Left lung (tissue), 10 donors: ENCODE measurements around the gene GNAT1. TPM values are rescaled to one million over a fixed set of nuclear protein-coding genes. Genes with fewer than 3 reads are reported as not detected.
"Not testable (repeated sequence)": the region's sequence is repeated elsewhere in the genome, so short reads cannot be mapped to it uniquely, and the experiment has no call there.

Experiments
- ATAC-seq: fragments of 200-7000 bp; cut with Tn5 transposase; one replicate; pipeline ENCODE4 v1.9.1; 2020; ENCODE audit warnings: moderate library complexity
- DNase-seq, 4 donors: peaks; one replicate each; pipeline ENCODE4 v3.0.0-alpha.2; 2013 to 2020
- H3K27ac ChIP-seq, 2 donors: fragments of 200-600 bp; sonication (generic) in 1 of 2; one replicate each; pipeline versions ENCODE4 v1.5.0 to v1.8.0; 2020 to 2021
- H3K27me3 ChIP-seq, 2 donors: fragments of 200-600 bp; sonication (generic) in 1 of 2; one replicate each; pipeline versions ENCODE4 v1.5.0 to v1.8.0; 2020 to 2021
- H3K36me3 ChIP-seq, 2 donors: fragments of 200-600 bp; sonication (generic) in 1 of 2; one replicate each; pipeline versions ENCODE4 v1.5.0 to v1.8.0; 2020 to 2021
- H3K4me1 ChIP-seq, 2 donors: fragments of 200-600 bp; one replicate each; pipeline ENCODE4 v1.8.0; 2021
- H3K4me3 ChIP-seq, 2 donors: fragments of 200-600 bp; sonication (generic) in 1 of 2; one replicate each; pipeline versions ENCODE4 v1.5.0 to v1.8.0; 2020 to 2021; ENCODE audit warnings: mild to moderate bottlenecking in 1 of 2
- H3K9me3 ChIP-seq, 2 donors: fragments of 200-600 bp; sonication (generic) in 1 of 2; one replicate each; pipeline versions ENCODE4 v1.5.0 to v1.8.0; 2020 to 2021
- CTCF ChIP-seq, 2 donors: fragments of 200-600 bp; sonication (generic) in 1 of 2; IDR thresholded peaks; one replicate each; pipeline versions ENCODE4 v1.5.0 to v1.8.0; 2021; ENCODE audit warnings: antibody characterized with exemption in 2 of 2
- intact Hi-C, 2 donors: fragments of 100-400 bp; cut with DNase I; formaldehyde crosslinking; loops; one replicate each; pipeline versions ENCODE4 v1.11.2 to v1.14.2; 2022
- polyA plus RNA-seq, 6 donors: library from polyadenylated mRNA; unstranded; fragments of 120-200 nt; gene quantifications; one replicate each; pipeline ENCODE4 v1.2.1, GENCODE V29; 2013; ENCODE audit not compliant: insufficient read length in 6 of 6
- total RNA-seq, 2 donors: library from RNA; stranded (reverse); fragmentation: NEBNext Ultra II Directional; extraction: Animal tissue kit (Norgen Biotek cat#: 25700); gene quantifications; one replicate each; pipeline ENCODE4 v1.2.1, GENCODE V29; 2021
- donor health status: DM: no; HTN: yes; CAD: no.
- donor health status: DM: no; HTN: no; CAD: no.

GNAT1 gene
- total and polyA plus RNA-seq, 8 donors: not detected

DNA sequence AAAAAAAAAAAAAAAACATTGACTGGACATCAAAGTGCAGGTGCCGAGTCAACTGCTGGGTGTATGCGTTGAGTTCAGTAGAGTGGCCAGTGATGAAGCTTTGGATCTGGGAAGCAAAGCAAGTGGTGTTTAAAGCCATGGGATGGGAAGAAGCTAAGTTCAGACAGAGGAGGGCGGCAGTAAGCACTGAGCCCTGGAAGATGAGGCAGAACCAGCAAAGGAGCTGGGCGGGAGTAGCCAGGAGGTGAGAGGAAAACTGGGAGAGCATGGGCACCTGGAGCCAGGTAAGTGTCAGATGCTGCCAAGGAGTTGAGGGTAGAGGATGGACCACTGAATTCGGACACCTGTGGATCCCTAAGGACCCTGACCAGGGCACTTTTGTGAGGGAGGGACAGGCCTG lies 33.2 kb downstream of the GNAT1 start:
- H3K36me3 ChIP-seq: no peaks in the 10 kb centered on the region
- TF ChIP-seq CTCF (IDR thresholded peaks at IDR 0.05): no peak
- intact Hi-C loops: loop anchor here in 1 of 2 donors (5.0 kb wide), 2 partner anchors 32 to 48 kb away; partner anchors contain the start of gene GNAT1
- peaks cover 17 to 32% of the 10 kb centered on the region in 2 donors for H3K4me1 ChIP-seq
- no peak overlapping the region for H3K4me3 ChIP-seq
- H3K9me3 ChIP-seq: no peaks in the 10 kb centered on the region
- no peak overlapping the region for H3K27ac ChIP-seq
- DNase-seq (no peak), ATAC-seq (no peak)
- peaks cover 0 to 13% of the 10 kb centered on the region in 2 donors for H3K27me3 ChIP-seq

GRCh38 chr3:50226888-50227389 lies 35.5 kb downstream of the GNAT1 start:
- TF ChIP-seq CTCF (IDR thresholded peaks at IDR 0.05): no peak
- H3K4me1 ChIP-seq: peaks cover 17 to 48% of the 10 kb centered on the region in 2 donors
- peaks cover 0 to 13% of the 10 kb centered on the region in 2 donors for H3K27me3 ChIP-seq
- H3K36me3 ChIP-seq: no peaks in the 10 kb centered on the region
- intact Hi-C loops: loop anchor here in 1 of 2 donors (5.0 kb wide), 2 partner anchors 35 to 45 kb away; partner anchors contain the start of gene GNAT1
- no peaks in the 10 kb centered on the region for H3K9me3 ChIP-seq
- peak overlapping the region; percentile 66 to 72 for H3K4me3 ChIP-seq
- peak overlapping the region; percentile 69 to 91 for H3K27ac ChIP-seq
- peak; percentile 40 for ATAC-seq
- peak in 3 of 4 donors; percentile 48 to 84 (median 49) for DNase-seq

GRCh38 chr3:50227390-50228183 lies 36.2 kb downstream of the GNAT1 start:
- peaks cover 17 to 48% of the 10 kb centered on the region in 2 donors for H3K4me1 ChIP-seq
- no peaks in the 10 kb centered on the region for H3K36me3 ChIP-seq
- H3K27ac ChIP-seq: peak overlapping the region; percentile 69 to 91
- intact Hi-C loops: loop anchor here in 1 of 2 donors (5.0 kb wide), 2 partner anchors 35 to 45 kb away; partner anchors contain the start of gene GNAT1
- peaks cover 0 to 13% of the 10 kb centered on the region in 2 donors for H3K27me3 ChIP-seq
- ATAC-seq: peak; percentile 91
- DNase-seq: peak; percentile 86 to 99 (median 95)
- peak; percentile 89 to 92 for TF ChIP-seq CTCF (IDR thresholded peaks at IDR 0.05)
- H3K9me3 ChIP-seq: no peaks in the 10 kb centered on the region
- H3K4me3 ChIP-seq: peak overlapping the region; percentile 66 to 72

- Histone ChIP-seq H3K4me1 (peaks cover 17 to 52% of the 10 kb centered on the region in 2 donors), H3K4me3 (peak overlapping the region; percentile 66 to 72), H3K27me3 (peaks cover 0 to 13% of the 10 kb centered on the region in 2 donors), H3K27ac (peak overlapping the region; percentile 69 to 91)
- not testable (repeated sequence) for DNase-seq, ATAC-seq, H3K9me3 ChIP-seq, H3K36me3 ChIP-seq
- intact Hi-C loops: loop anchor here in 1 of 2 donors (5.0 kb wide), 2 partner anchors 36 to 44 kb away; partner anchors contain the start of gene GNAT1
Measured at GRCh38 chr3:50228184-50228763, 36.9 kb downstream of the GNAT1 start.

- intact Hi-C loops: loop anchor here in 1 of 2 donors (5.0 kb wide), 2 partner anchors 37 to 43 kb away; partner anchors contain the start of gene GNAT1
- peak overlapping the region in 1 of 2 donors; percentile 81 for H3K27ac ChIP-seq
- no peak overlapping the region for H3K4me3 ChIP-seq
- no peaks in the 10 kb centered on the region for H3K36me3 ChIP-seq
- peaks cover 0 to 13% of the 10 kb centered on the region in 2 donors for H3K27me3 ChIP-seq
- DNase-seq: no peak
- peaks cover 17 to 64% of the 10 kb centered on the region in 2 donors for H3K4me1 ChIP-seq
- ATAC-seq: no peak
- TF ChIP-seq CTCF (IDR thresholded peaks at IDR 0.05): no peak
- H3K9me3 ChIP-seq: no peaks in the 10 kb centered on the region
Measured at GRCh38 chr3:50229490-50229889, 38.1 kb downstream of the GNAT1 start.
